Occipital lobe (tissue), 2 donors: Measurements from ENCODE around the gene H3-3A. TPM values are rescaled to one million over a fixed set of nuclear protein-coding genes. Genes with fewer than 3 reads are reported as not detected.

Experiments
- DNase-seq: peaks from one replicate; lab custom pipeline; 2025; lab: John Stamatoyannopoulos, UW
- total RNA-seq: library from RNA; depleted of rRNA; stranded (reverse); fragments of >200 nt; gene quantifications from one replicate; pipeline ENCODE4 v1.2.3, GENCODE V29; 2014

H3-3A gene
- total RNA-seq, 1 donor from 2014 or later: 371 TPM

DNA sequence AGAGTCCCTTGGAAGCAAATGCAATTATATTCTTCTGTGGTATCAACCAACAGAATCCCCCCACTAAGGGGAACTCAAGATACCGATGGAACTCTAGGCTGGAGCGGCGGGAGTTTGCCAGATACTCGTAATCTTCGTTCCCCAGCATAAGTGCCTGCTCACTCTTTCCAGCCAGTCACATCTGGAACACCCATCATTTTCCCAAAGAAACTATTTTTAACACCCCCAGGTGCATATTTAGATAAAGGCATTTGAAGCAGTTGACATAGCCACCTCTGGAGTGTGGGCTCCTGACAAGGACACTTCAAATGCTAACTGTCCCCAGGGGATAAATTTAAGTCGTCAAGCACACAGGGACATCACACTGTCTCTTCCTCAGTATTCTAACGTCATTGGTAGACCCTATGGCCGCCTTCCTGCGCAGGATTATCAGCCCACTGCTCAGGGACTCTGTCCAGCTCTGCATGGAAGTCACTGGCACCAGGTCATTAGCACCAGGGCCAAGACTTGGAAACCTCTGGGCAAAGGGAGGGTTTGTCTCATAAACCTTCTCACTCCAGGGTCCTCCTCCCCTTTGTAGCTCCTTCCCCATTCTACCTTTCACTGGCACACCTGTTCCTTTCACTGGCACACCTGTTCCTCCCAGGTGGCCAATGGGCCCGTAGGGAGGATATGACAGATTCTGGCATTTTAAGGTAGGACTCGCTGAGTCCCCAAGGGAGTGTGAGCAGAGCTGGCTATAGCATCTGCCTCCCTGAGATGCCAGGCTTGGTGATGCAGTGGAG, 48.8 kb downstream of the H3-3A start:
- DNase-seq: no peak

DNA sequence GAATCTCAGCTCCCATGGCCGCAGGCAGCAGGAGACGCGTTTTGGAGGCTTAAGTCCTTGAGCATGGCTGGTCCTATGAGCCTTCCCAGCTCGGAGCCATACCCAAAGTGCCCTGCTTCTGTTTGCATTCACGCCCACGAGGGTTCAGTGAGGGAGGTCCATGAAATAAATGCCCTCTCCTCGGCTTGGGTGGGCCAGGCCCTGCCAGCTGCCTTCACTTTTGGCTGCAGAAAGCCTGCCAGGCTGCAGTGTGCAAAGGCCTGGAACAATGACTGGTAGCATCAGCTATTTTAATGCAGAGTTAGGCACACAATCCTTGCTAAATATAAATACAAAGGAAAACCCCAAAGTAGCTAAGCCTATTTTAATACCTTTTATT, 49.4 kb downstream of the H3-3A start:
- DNase-seq: peak; percentile 13

DNA sequence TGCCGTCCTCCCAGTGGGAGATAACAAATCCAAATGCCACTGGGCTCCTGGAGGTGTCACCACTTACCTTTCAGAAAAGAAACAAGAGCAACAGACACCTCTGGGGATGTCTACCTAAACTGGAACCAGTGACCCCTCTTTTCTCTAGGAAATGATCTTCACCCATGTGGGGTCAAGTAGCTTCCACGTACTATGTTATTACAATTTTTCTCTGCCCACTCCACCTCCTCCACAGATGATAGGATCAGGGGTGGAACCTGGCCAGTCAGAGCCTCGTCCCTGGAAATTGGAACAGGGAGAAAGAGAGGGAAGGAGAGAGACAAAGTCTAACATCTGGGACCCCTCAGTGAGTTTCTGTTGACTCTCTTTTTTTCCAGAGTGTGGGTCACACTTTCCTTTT, 50.1 kb downstream of the H3-3A start:
- DNase-seq: no peak

DNA sequence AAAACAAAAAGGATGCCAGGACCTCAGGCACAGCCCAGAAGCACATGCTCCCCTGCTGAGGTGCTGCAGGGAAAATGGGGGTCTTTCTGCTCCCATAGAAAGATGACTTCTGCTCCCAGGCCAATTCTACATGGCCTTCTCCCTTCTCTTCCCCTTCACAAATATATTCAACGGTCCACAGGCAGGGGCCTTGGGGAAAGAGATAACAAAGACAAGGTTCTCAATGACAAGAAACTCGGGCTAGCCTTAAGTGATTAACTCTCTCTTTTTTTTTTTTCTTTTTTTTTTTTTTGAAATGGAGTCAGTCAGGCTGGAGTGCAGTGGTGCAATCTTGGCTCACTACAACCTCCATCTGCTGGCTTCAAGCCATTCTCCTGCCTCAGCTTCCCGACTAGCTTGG, 54.2 kb downstream of the H3-3A start:
- no peak for DNase-seq

DNA sequence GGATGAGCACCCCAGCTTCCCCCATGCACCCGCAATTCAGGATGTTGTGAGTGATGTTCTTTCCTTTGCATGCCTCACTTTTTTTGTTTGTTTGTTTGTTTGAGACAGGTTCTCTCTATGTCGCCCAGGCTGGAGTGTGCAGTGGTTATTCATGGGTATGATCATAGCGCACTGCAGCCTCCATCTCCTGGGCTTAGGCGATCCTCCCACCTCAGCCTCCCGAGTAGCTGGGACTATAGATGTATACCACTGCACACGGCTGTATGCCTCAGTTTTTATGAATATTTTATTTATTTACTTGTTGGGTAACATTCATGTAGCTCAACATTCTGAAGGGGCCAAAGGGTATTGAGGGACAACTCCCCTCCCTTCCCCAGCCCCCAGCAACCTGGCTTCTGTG, 54.8 kb downstream of the H3-3A start:
- no peak for DNase-seq

DNA sequence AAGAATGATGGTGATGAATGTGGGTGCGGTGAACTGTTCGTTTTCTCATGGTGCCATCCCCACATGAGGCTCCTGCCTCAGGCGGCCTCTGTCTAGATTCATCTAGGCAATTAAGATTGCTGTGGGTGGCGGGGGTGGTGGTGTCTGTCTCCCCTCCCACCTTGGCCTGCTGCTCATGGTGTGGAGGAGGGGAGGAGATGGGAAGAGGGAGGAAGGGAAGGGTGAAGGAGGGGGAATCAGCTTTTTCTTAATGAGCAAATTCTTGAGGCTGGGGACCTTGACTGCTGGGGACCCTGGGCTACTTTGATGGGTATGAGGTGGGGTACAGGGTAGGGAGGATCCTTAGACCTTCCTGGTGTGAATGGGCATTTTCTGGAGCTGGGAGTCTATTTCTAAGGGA, 55.8 kb downstream of the H3-3A start:
- no peak for DNase-seq

DNA sequence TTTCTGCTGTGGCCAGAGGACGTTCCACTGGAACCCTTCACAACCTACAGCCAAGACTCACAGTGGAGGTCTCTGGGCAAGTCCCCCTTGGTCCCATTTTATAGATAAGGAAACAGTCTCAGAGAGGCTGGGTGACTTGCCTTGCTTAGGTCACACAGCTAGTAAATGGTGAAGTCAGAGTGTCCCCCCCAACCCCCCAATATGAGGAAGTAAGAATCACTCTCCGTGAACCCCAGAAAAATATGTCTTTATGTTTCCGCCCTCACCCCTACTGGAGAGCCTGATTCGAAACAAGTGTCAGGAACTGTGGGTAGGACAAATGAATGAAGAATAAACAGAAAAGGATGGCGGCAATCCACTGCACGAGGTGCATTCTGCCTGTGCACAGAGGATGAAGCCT, 56.7 kb downstream of the H3-3A start:
- no peak for DNase-seq

DNA sequence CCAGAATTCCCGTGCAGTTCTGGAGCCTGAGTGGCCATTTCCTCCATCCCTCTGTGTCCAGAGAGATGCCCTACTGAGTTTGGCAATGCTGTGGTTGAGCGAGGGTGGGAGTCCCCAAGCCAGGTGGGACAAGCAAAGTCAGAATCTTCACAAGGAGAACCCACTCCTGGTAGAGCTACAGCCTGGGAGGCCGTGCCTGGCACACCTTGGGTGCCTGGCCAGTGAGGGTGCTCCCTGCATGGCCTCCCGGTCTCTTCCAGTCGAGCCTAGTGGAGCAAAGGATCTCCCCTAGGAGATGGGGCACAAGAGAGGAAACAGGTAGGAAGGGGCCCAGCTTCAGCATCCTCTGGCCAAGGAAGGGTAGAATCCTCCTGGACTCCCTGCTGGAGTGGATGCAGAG, 57.9 kb downstream of the H3-3A start:
- DNase-seq: no peak

DNA sequence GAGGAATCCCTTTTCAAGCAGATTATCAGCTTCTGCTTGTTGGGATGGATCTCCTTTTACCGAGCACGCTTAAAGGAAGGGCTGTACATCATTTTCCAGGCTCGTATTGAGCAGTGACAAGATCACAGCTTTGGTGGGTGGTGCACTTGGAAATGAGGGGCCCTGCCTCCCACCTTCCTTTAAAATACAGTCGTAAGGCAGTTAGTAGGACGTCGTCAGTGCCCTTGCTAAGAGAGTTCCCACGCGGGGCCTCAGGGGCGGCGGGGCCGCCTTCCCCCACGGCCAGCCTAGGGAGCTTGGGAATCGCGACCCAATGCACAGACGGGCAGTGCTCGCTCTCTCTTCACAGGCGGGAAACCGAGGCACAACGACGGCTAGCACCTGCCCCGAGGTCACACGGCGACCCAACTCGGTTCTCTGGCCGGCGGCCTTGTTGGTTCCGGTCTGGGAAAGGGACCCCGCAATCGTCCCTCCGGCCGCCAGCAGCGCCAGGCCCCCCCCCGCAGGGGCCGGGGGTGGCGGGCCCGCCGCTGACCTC, 58.6 kb downstream of the H3-3A start:
- DNase-seq: no peak

Other genes starting within 250 kb of the H3-3A start
- 1.1 TPM for gene TMEM63A, start 180.3 kb upstream of the H3-3A start, total RNA-seq
- gene LEFTY1, start 173.6 kb upstream of the H3-3A start, total RNA-seq: 0.47 TPM
- 16.2 TPM for gene PYCR2, start 138.5 kb upstream of the H3-3A start, total RNA-seq
- gene LEFTY2, start 121.5 kb upstream of the H3-3A start, total RNA-seq: 0.47 TPM
- gene SDE2, start 63.4 kb upstream of the H3-3A start, total RNA-seq: 43.4 TPM
- 47.4 TPM for gene ACBD3, start 124.0 kb downstream of the H3-3A start, total RNA-seq
- not detected for gene MIXL1, start 160.9 kb downstream of the H3-3A start, total RNA-seq
- gene LIN9, start 246.4 kb downstream of the H3-3A start, total RNA-seq: 20.1 TPM